Endothelial cell of umbilical vein (primary cell): Measurements from ENCODE around the gene RANBP1. TPM values are rescaled to one million over a fixed set of nuclear protein-coding genes. Genes with fewer than 3 reads are reported as not detected.

ENCODE experiments used
- BruUV-seq: library from RNA; stranded (reverse); fragments of 400-500 nt; replicated peaks from 2 replicates; lab custom pipeline; 2021; lab: Mats Ljungman, UMichigan
- CTCF ChIA-PET: fragments of 300-600, 350-600 bp; sonication (Branson Sonifier 250); formaldehyde crosslinking; loops from one replicate; lab custom pipeline; 2021; ENCODE audit warnings: antibody characterized with exemption, inconsistent platforms; lab: Charles Lee
- POLR2A ChIA-PET: fragments of 300-600, 350-600 bp; sonication (Branson Sonifier 250); formaldehyde crosslinking; loops from one replicate; lab custom pipeline; 2021; ENCODE audit warnings: antibody characterized with exemption, inconsistent platforms; lab: Charles Lee
- DNase-seq: peaks from one replicate; pipeline ENCODE4 v3.0.0-alpha.2; 2011; ENCODE audit warnings: low read depth, low spot score
- FAIRE-seq: peaks from 2 replicates; lab custom pipeline; 2011; peaks lifted over from hg19 to GRCh38; lab: Jason Lieb, UNC
- H2AFZ ChIP-seq: 2 replicates; pipeline ENCODE4 v1.6.0; 2012; ENCODE audit warnings: low read depth, low read length, control low read depth, inconsistent platforms
- H3K27ac ChIP-seq: 2 replicates; pipeline ENCODE4 v1.5.1; 2011; ENCODE audit warnings: low read depth, mild to moderate bottlenecking, control low read depth, low read length, moderate library complexity; ENCODE audit not compliant: insufficient read depth
- H3K27me3 ChIP-seq, 2 experiments: 2 replicates each; pipeline versions ENCODE4 v1.6.0 to v1.6.1; 2011; ENCODE audit warnings: low read length in 2 of 2, mixed read lengths in 1 of 2; ENCODE audit not compliant: control insufficient read depth in 2 of 2, insufficient read depth in 2 of 2
- H3K36me3 ChIP-seq, 2 experiments: 2 replicates in 1 of 2; 3 replicates in 1 of 2; pipeline ENCODE4 v1.5.1; 2011; ENCODE audit warnings: low read length in 2 of 2, mild to moderate bottlenecking in 1 of 2, moderate library complexity in 1 of 2; ENCODE audit not compliant: control insufficient read depth in 2 of 2, insufficient read depth in 2 of 2; ENCODE audit errors: extremely low read depth in 1 of 2
- H3K4me1 ChIP-seq: 3 replicates; pipeline ENCODE4 v1.5.1; 2011; ENCODE audit warnings: mild to moderate bottlenecking, low read length; ENCODE audit not compliant: control insufficient read depth, insufficient read depth; ENCODE audit errors: extremely low read depth
- H3K4me2 ChIP-seq: 2 replicates; pipeline ENCODE4 v1.6.1; 2011; ENCODE audit warnings: low read length, control low read depth, mixed read lengths; ENCODE audit not compliant: insufficient read depth
- H3K4me3 ChIP-seq, 3 experiments: fragments of 200-600 bp in 1 of 3; sonication (generic), shearing (Covaris generic) in 1 of 3; replicated peaks in 1 of 3; 2 replicates each; pipeline ENCODE4 v1.5.1; 2011 to 2016; ENCODE audit warnings: control low read depth in 3 of 3, low read length in 3 of 3, mild to moderate bottlenecking in 2 of 3, inconsistent platforms in 1 of 3, low read depth in 1 of 3, moderate library complexity in 1 of 3; ENCODE audit not compliant: insufficient read depth in 1 of 3
- H3K79me2 ChIP-seq: 2 replicates; pipeline ENCODE4 v1.6.0; 2012; ENCODE audit warnings: low read length, inconsistent platforms; ENCODE audit not compliant: control insufficient read depth, insufficient read depth
- H3K9ac ChIP-seq: replicated peaks from 2 replicates; pipeline ENCODE3; 2011; ENCODE audit warnings: low read length, control low read depth; ENCODE audit not compliant: insufficient read depth; ENCODE audit errors: extremely low read depth
- H3K9me1 ChIP-seq: replicated peaks from 3 replicates; pipeline ENCODE4 v1.6.0; 2011; ENCODE audit warnings: mild to moderate bottlenecking, low read length; ENCODE audit not compliant: control insufficient read depth, insufficient read depth; ENCODE audit errors: extremely low read depth
- H3K9me3 ChIP-seq: replicated peaks from 2 replicates; pipeline ENCODE4 v1.5.1; 2012; ENCODE audit warnings: low read length, inconsistent platforms; ENCODE audit not compliant: control insufficient read depth, insufficient read depth
- H4K20me1 ChIP-seq: replicated peaks from 2 replicates; pipeline ENCODE3; 2011; ENCODE audit warnings: mild to moderate bottlenecking, low read length; ENCODE audit not compliant: control insufficient read depth, insufficient read depth; ENCODE audit errors: extremely low read depth
- CTCF ChIP-seq, 2 donors: IDR thresholded peaks; 1 replicate in 1 of 2; 2 replicates in 1 of 2; pipeline ENCODE4 v1.5.1; 2011; ENCODE audit warnings: low read length in 2 of 2, mild to moderate bottlenecking in 2 of 2, moderate library complexity in 2 of 2, control low read depth in 1 of 2, inconsistent platforms in 1 of 2, low read depth in 1 of 2; ENCODE audit not compliant: insufficient read depth in 1 of 2; ENCODE audit errors: extremely low read depth in 1 of 2
- EZH2 ChIP-seq: IDR thresholded peaks from 2 replicates; pipeline ENCODE4 v1.6.1; 2012; ENCODE audit warnings: borderline replicate concordance, low read depth, mild to moderate bottlenecking, moderate library complexity, low read length, inconsistent platforms; ENCODE audit not compliant: severe bottlenecking
- GATA2 ChIP-seq: IDR thresholded peaks from 2 replicates; pipeline ENCODE4 v1.7.0; 2011; ENCODE audit warnings: low read depth, mild to moderate bottlenecking, moderate library complexity, mixed read lengths, low read length; ENCODE audit not compliant: insufficient read length, insufficient read depth
- MYC ChIP-seq: IDR thresholded peaks from one replicate; pipeline ENCODE4 v1.6.1; 2011; ENCODE audit warnings: mild to moderate bottlenecking, low read depth, low read length
- POLR2A ChIP-seq: IDR thresholded peaks from 2 replicates; pipeline ENCODE4 v1.6.1; 2012; ENCODE audit warnings: low read depth, mild to moderate bottlenecking, control low read depth, low read length
- dilution Hi-C: fragments of 300-500 bp; cut with MboI; formaldehyde crosslinking; loops from one replicate; pipeline ENCODE4 v1.15.0; 2019; ENCODE audit warnings: low sequenced_read_pairs; ENCODE audit not compliant: extremely low pct_ligation_motif_present
- intact Hi-C: fragments of 100-400 bp; cut with micrococcal nuclease; formaldehyde crosslinking; loops from one replicate; pipeline ENCODE4 v1.10.0; 2022
- polyA plus RNA-seq, 4 experiments: library from polyadenylated mRNA; depleted of rRNA in 3 of 4; stranded (reverse) in 3 of 4; unstranded in 1 of 4; fragments of >200 nt; gene quantifications; 2 replicates each; pipeline versions ENCODE4 v1.2.1 to v1.2.3, GENCODE V29; 2011 to 2012; ENCODE audit warnings: missing spikeins in 1 of 4
- total RNA-seq: library from RNA; stranded (reverse); gene quantifications from 2 replicates; pipeline ENCODE4 v1.2.3, GENCODE V29; 2021

RANBP1 gene
- total and polyA plus RNA-seq, 2 donors (not counting 3 experiments of a cell fraction or from before 2014, with no cell fraction given) = 228 to 247 TPM

GRCh38 chr22:20085651-20086050 is 30.3 kb upstream of the RANBP1 start:
- no peak overlapping the region for H3K4me2 ChIP-seq
- no peaks in the 10 kb centered on the region for H3K27me3 ChIP-seq
- H3K4me1 ChIP-seq = peaks cover 19% of the 10 kb centered on the region
- dilution Hi-C loops = no loop called here
- DNase-seq (no peak), FAIRE-seq (no peak)
- H3K9ac ChIP-seq = no peak overlapping the region
- H3K9me3 ChIP-seq = no peaks in the 10 kb centered on the region
- H3K9me1 ChIP-seq = no peaks in the 10 kb centered on the region
- intact Hi-C loops = no loop called here
- no TSS peak for BruUV-seq
- H3K4me3 ChIP-seq = no peak overlapping the region
- CTCF ChIA-PET = no interaction called here
- peaks cover 89% of the 10 kb centered on the region for H3K79me2 ChIP-seq
- TF ChIP-seq EZH2 (no peak), MYC (no peak), POLR2A (no peak), GATA2 (no peak)
- H3K27ac ChIP-seq = no peak overlapping the region
- peaks cover 2% of the 10 kb centered on the region for H4K20me1 ChIP-seq
- no peak overlapping the region for H2AFZ ChIP-seq
- peaks cover 30 to 45% of the 10 kb centered on the region in 2 experiments for H3K36me3 ChIP-seq
- POLR2A ChIA-PET = no interaction called here

GRCh38 chr22:20086101-20086599 is 29.8 kb upstream of the RANBP1 start:
- Histone ChIP-seq H3K36me3 (peaks cover 32 to 49% of the 10 kb centered on the region in 2 experiments), H2AFZ (no peak overlapping the region), H3K4me2 (no peak overlapping the region), H3K4me1 (peaks cover 19% of the 10 kb centered on the region), H3K27me3 (no peaks in the 10 kb centered on the region), H3K79me2 (peaks cover 84% of the 10 kb centered on the region), H3K4me3 (no peak overlapping the region), H4K20me1 (peaks cover 2% of the 10 kb centered on the region), H3K9ac (no peak overlapping the region), H3K9me1 (no peaks in the 10 kb centered on the region), H3K9me3 (no peaks in the 10 kb centered on the region), H3K27ac (no peak overlapping the region)
- no peak for FAIRE-seq
- ChIA-PET CTCF (no interaction called here), POLR2A (no interaction called here)
- TF ChIP-seq MYC (no peak), GATA2 (no peak), CTCF (IDR thresholded peaks at IDR 0.05; ENCODE audit: extremely low read depth in 1 of 2, insufficient read depth in 1 of 2, low read depth in 1 of 2, low read length in 2 of 2) (no peak)
- intact Hi-C loops = no loop called here
- no TSS peak for BruUV-seq
- no peak for DNase-seq
- dilution Hi-C loops = no loop called here
